ENCODE measurements around the gene C16orf90.

The C16orf90 gene

DNA sequence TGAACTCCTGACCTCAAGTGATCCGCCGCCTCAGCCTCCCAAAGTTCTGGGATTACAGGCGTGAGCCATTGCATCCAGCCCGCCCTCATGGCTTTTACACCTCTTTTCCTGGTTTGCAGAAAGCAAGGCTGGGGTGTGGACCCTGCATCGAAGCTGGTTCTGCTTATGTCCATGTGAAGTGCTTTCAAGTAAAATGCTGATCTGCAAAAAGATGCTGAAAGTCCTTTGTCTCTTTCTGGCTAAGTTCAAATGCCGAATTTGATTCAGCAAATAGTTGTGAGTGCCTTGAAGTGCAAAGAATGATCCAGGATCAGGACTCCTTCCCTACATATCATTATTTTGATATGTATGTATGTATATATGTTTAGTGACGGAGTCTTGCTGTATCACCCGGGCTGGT, 34.7 kb downstream of the C16orf90 start:
- DNase-seq = no peak

DNA sequence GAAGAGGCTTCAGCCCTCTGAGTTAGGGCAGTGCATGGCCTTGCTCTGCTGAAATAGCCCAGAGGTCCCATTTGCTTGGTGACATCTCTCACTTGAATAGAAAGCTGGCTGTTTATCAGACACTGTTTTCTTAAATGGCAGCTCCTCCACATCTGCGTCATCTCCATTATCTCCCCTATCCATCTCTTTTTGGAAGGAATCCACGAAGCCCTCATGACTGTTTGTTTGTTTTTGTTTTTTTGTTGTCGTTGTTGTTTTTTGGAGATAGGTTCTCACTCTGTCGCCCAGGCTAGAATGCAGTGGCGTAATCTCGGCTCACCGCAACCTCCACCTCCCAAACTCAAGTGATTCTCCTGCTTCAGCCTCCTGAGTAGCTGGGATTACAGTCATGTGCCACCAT, 35.2 kb downstream of the C16orf90 start:
- DNase-seq = no peak

DNA sequence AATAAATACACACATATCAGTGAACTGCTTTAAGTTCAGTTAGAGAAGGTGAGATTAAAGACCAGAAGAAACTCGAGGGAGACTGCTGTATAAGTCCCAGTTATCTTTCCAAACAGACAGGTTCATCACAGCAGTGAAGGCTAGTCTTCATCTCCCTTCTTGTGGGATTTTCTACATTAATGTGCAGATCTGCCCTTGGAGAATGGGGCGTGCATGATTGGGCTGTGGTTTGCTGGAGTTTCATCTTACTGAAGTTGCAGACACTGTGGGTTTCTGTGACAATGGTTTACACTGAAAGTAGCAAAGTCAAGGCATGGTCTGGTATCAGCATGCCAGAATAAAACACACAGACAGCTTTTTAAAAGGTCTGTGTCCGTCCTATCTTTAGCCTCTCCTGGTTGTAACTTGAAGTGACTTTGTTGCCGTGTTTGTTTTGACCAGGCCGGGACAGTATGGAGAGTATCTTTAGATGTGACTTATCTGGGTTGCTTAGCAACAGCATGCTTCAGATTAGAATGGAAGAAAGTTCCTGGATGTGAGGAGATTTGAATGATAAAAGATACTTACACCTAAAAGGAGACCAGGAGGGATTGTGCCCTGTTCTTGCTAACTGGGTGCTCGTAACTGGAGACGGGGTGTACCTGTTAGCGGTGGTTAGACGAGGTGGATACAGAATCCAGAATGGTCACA, 35.7 kb downstream of the C16orf90 start:
- DNase-seq = no peak

DNA sequence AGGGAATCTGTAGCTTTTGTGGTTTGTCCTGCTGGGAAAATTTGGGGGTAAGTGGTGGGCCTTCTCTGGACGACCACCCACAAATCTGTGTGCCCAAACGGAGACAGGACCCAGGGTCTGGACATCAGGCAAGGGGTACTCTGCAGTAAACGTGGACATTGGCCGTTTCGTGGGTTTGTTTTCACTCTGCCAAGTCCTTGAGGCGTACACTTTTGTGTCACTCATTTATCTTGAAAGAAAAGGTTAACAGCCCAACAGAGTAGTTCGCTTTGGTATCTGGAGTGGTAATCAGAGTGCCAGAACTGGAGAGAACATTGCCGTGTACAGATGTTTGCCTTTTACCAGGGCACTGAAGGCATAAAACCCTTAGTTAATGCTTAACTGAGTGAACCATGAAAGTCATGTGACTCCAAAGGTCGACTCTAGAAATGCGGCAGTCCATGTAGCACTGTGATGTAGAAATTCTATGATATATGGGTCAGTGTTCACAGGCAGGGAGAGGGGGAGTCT, 36.4 kb downstream of the C16orf90 start:
- no peak for DNase-seq

DNA sequence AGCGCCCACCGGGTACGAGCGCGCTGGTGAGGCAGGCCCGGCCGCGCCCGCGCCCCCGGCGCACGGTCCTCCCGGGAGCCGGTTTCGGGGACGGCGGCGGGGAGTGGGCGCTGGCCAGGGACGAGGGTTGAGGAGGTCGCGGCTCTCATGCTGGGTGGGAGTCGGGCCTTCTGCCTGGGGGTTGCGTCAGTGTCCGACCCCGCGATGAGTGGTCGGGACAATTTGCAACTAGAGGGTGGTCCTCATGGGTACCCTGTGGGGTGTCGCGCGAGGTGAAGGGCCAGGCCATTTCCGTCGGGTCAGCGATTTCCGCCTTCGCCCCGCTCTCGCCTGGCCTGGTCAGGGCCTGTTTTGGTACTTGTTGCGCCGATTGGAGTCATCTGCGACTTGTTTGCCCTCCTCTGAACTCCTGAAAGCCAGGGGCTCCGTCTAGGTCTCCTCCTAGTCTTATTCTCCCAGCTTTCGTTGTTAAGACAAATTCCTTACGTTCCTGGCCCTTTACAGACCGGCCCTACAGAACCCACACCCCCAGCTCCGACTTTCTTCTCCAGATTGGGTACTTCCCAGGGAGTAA, 36.9 kb downstream of the C16orf90 start:
- no peak for DNase-seq

DNA sequence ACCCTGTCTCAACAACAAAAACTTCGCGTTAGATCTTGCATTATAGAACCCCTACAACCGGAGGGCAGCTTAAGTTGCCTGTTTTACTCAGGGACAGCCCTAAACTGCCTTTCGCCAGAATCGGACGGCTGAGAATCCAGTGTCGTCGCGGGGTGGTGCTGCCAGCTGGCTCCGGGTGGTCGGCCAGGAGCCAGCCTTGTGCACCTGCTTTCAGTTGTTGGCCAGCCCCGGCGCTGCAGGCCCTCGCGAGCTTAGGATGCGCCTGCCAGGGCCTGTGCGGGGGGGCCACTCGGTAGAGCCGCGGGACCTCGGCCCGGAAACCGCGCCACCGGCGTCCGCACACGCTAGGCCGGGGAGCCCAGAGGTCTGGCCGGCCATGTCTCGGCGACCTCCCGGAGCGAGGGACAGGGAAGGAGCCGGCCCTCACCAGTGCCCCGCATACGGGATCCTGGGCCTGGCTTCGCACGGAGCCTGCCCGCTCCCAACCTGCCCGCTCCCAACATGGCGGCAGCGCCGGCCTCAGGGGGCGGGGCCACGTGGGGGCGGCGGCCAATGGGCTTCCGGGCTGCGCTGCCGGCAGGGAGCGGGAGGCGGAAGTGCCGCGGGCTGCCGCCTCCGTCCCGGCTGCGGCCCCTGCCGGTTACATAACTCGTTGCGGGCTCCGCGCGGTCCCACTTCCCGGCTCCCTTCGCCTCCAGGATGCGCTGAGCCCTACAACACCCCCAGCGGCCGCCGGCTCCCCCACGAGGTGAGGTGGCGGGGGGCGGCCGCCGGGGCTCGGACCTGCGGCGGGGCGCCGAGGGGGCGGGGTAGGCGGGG, 37.6 kb downstream of the C16orf90 start:
- peak; percentile 73 for DNase-seq

DNA sequence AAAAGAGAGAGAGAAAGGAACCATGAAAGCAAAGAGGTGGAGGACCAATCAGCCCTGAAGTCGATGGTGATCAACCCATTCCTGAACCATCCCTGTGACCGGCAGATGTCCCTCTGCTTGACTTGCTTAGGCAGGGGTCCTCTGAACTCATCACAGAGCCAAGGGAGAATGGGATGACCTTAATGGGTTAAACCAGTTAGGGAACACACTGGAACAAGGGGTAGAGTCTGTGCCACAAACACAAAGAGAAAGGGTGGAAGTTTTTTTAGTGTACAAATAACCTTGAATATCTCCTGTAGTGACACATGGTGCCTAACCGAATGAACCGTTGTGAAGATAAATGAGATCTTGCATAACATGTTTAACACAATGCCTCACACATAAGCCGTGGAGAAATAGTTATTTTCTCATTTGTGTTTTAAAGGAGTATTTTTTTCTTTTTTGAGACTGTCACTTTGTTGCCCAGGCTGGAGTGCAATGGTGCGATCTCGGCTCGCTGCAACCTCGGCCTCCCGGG, 40.6 kb downstream of the C16orf90 start:
- DNase-seq = no peak

DNA sequence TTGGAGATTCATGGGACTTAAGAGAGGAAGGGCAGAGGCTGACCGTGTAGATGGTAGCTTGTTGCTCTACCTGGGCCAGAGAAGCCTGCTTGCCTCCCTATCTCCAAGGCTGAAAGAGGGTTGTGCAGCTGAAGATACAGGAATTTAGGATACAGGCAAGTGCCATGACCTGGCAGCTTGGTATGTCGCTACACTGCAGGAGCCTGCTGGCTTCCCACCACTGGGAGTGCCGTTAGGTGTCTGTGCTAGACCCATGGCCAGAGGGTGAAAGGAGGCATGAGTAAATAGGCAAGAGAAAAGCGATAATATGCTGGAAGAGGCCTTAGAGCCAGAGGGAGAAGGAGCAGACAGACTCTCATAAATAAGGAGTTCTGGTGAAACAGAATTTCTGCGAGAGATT, 41.2 kb downstream of the C16orf90 start:
- no peak for DNase-seq

DNA sequence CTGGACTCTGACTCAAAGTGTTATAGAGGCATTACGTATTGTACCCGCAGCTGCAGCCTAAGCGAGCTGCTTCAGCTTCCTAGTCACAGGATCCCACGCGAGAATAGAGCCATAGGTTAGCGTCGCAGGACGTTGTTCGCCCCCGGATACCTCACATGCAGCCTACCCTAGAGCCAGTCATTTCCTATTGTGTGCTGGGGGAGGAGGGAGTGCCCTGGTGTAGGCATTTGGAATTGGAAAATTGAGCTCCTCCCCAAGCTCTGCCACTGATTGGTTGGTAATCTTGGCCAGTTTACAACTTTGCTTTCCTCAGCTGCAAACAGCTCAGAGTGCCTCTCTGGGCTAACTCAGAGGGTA, 51.3 kb downstream of the C16orf90 start:
- no peak for DNase-seq
